Ishikawa (cell line): Measurements from ENCODE around the gene SLC7A4.
A peak's percentile ranks its signal among the peaks of the same experiment; 100 is the strongest.

Source experiments
- CEBPB ChIP-seq: IDR thresholded peaks from 2 replicates; pipeline ENCODE4 v1.6.1; 2012
- CREB1 ChIP-seq: IDR thresholded peaks from 2 replicates; pipeline ENCODE4 v1.6.1; 2012; ENCODE audit warnings: low read depth
- EGR1 ChIP-seq: IDR thresholded peaks from 2 replicates; pipeline ENCODE4 v1.6.1; 2012
- EP300 ChIP-seq: IDR thresholded peaks from 2 replicates; pipeline ENCODE4 v1.6.1; 2012; ENCODE audit warnings: borderline replicate concordance
- FOXM1 ChIP-seq: IDR thresholded peaks from 2 replicates; pipeline ENCODE4 v1.6.1; 2012; ENCODE audit warnings: low read depth, borderline replicate concordance
- MAX ChIP-seq: IDR thresholded peaks from 2 replicates; pipeline ENCODE4 v1.6.1; 2012
- NFIC ChIP-seq: IDR thresholded peaks from 2 replicates; pipeline ENCODE4 v1.6.1; 2012
- RAD21 ChIP-seq: IDR thresholded peaks from 2 replicates; pipeline ENCODE4 v1.6.1; 2012; ENCODE audit warnings: low read depth
- REST ChIP-seq: IDR thresholded peaks from 2 replicates; pipeline ENCODE4 v1.6.1; 2012; ENCODE audit warnings: low read depth, mild to moderate bottlenecking
- TAF1 ChIP-seq: IDR thresholded peaks from 2 replicates; pipeline ENCODE4 v1.6.1; 2012; ENCODE audit warnings: low read depth, mild to moderate bottlenecking
- TCF12 ChIP-seq: IDR thresholded peaks from 2 replicates; pipeline ENCODE4 v1.6.1; 2012; ENCODE audit warnings: low read depth
- TEAD4 ChIP-seq: IDR thresholded peaks from 2 replicates; pipeline ENCODE4 v1.6.1; 2012
- USF1 ChIP-seq: IDR thresholded peaks from 2 replicates; pipeline ENCODE4 v1.6.1; 2012
- YY1 ChIP-seq: IDR thresholded peaks from 2 replicates; pipeline ENCODE4 v1.6.1; 2012; ENCODE audit warnings: low read depth
- ZBTB7A ChIP-seq: IDR thresholded peaks from 2 replicates; pipeline ENCODE4 v1.6.1; 2012; ENCODE audit warnings: low read depth

The SLC7A4 gene

GRCh38 chr22:21038405-21038804, 6.0 kb upstream of the SLC7A4 start:
- TF ChIP-seq NFIC = no peak
- peak; percentile 25; the same call in 1 of the 2 replicates for TF ChIP-seq REST

GRCh38 chr22:21034989-21035388, 2.6 kb upstream of the SLC7A4 start:
- no peak for TF ChIP-seq MAX
- no peak for TF ChIP-seq TCF12
- TF ChIP-seq EP300 = no peak
- no peak for TF ChIP-seq TAF1
- TF ChIP-seq CREB1 = no peak

- TF ChIP-seq RAD21 = no peak
Observed at GRCh38 chr22:21033895-21034294, 1.5 kb upstream of the SLC7A4 start.

GRCh38 chr22:21032868-21033688, 717 bp upstream of the SLC7A4 start:
- TF ChIP-seq TCF12 = no peak
- TF ChIP-seq CREB1 = no peak
- TF ChIP-seq YY1 = no peak
- no peak for TF ChIP-seq REST
- TF ChIP-seq TEAD4 = no peak
- TF ChIP-seq EGR1 = no peak
- no peak for TF ChIP-seq RAD21
- TF ChIP-seq FOXM1 = no peak
- TF ChIP-seq USF1 = no peak
- TF ChIP-seq EP300 = no peak
- no peak for TF ChIP-seq ZBTB7A
- TF ChIP-seq NFIC = no peak
- no peak for TF ChIP-seq TAF1
- no peak for TF ChIP-seq CEBPB
- TF ChIP-seq MAX = no peak

- TF ChIP-seq EP300 = no peak
- TF ChIP-seq REST = no peak
- no peak for TF ChIP-seq USF1
- TF ChIP-seq NFIC = no peak
- no peak for TF ChIP-seq MAX
- no peak for TF ChIP-seq TCF12
- no peak for TF ChIP-seq ZBTB7A
- TF ChIP-seq CEBPB = no peak
Observed at GRCh38 chr22:21031545-21032036, 770 bp downstream of the SLC7A4 start.
